Right lobe of liver (tissue), 6 donors: ENCODE measurements around the gene TNS1. TPM values are rescaled to one million over a fixed set of nuclear protein-coding genes. Genes with fewer than 3 reads are reported as not detected.
A peak's percentile ranks its signal among the peaks of the same experiment; 100 is the strongest.

Source experiments
- ATAC-seq, 4 donors: fragments of 200-7000 bp; cut with Tn5 transposase; one replicate each; pipeline ENCODE4 v1.9.1; 2020; ENCODE audit warnings: mild to moderate bottlenecking in 4 of 4, moderate library complexity in 4 of 4
- DNase-seq, 3 donors: peaks; one replicate each; pipeline ENCODE4 v3.0.0-alpha.2; 2020
- H3K27ac ChIP-seq, 3 donors: fragments of 200-600 bp; one replicate each; pipeline ENCODE4 v1.8.0; 2022
- H3K27me3 ChIP-seq, 2 donors: fragments of 200-600 bp; one replicate each; pipeline ENCODE4 v1.8.0; 2022
- H3K36me3 ChIP-seq, 4 donors: fragments of 200-600 bp; sonication (generic) in 1 of 4; one replicate each; pipeline versions ENCODE4 v1.5.1 to v1.8.0; 2017 to 2022; ENCODE audit warnings: control low read depth in 1 of 4
- H3K4me1 ChIP-seq, 4 donors: fragments of 200-600 bp; sonication (generic) in 1 of 4; one replicate each; pipeline versions ENCODE4 v1.5.1 to v1.8.0; 2017 to 2022; ENCODE audit warnings: control low read depth in 1 of 4
- H3K4me3 ChIP-seq, 3 donors: fragments of 200-600 bp; one replicate each; pipeline ENCODE4 v1.8.0; 2022
- H3K9me3 ChIP-seq, 4 donors: fragments of 200-600 bp; sonication (generic) in 1 of 4; one replicate each; pipeline versions ENCODE4 v1.5.1 to v1.8.0; 2017 to 2022; ENCODE audit warnings: control low read depth in 1 of 4
- POLR2A ChIP-seq: fragments of 450-650 bp; IDR thresholded peaks from one replicate; pipeline ENCODE4 v1.6.1; 2017; ENCODE audit warnings: antibody characterized with exemption, mild to moderate bottlenecking
- WGBS: methylation state at CpG from one replicate; pipeline ENCODE4 v1.1.6; 2018; ENCODE audit warnings: low coverage, low lambda C conversion rate; ENCODE audit not compliant: insufficient coverage; ENCODE audit errors: missing lambda C conversion rate; 5-methylcytosine and 5-hydroxymethylcytosine counted together
- intact Hi-C, 2 donors: fragments of 100-400 bp; cut with DNase I; formaldehyde crosslinking; loops; one replicate each; pipeline versions ENCODE4 v1.11.2 to v1.14.1; 2022
- total RNA-seq, 6 experiments: library from RNA; depleted of rRNA in 2 of 6; stranded (reverse); fragments of >200 nt in 2 of 6; fragmentation: NEBNext Ultra II Directional in 3 of 6; extraction: Animal tissue kit (Norgen Biotek cat#: 25700) in 3 of 6; gene quantifications; one replicate each; pipeline versions ENCODE4 v1.1.0 to v1.2.4, GENCODE V29; 2016 to 2023
- TF ChIP-seq, protein P1 (sequence below), 4 donors: fragments of 200-600 bp in 3 of 4; fragments of 450-650 bp in 1 of 4; IDR thresholded peaks; one replicate each; pipeline versions ENCODE4 v1.5.1 to v1.8.0; 2016 to 2022; ENCODE audit warnings: antibody characterized with exemption in 4 of 4, mild to moderate bottlenecking in 2 of 4
- donor health status: DM: no; HTN: yes; CAD: no.
- donor health status: DM: no; HTN: no; CAD: no.
- donor health status: DM: no; HTN: no; CAD: no.
- donor health status: DM: no; HTN: yes; CAD: no.
- donor health status: DM: no; HTN: yes; CAD: no.

Gene TNS1
- total RNA-seq, 6 experiments from 2014 or later, result 68.4 to 209 (median 99.2) TPM

DNA sequence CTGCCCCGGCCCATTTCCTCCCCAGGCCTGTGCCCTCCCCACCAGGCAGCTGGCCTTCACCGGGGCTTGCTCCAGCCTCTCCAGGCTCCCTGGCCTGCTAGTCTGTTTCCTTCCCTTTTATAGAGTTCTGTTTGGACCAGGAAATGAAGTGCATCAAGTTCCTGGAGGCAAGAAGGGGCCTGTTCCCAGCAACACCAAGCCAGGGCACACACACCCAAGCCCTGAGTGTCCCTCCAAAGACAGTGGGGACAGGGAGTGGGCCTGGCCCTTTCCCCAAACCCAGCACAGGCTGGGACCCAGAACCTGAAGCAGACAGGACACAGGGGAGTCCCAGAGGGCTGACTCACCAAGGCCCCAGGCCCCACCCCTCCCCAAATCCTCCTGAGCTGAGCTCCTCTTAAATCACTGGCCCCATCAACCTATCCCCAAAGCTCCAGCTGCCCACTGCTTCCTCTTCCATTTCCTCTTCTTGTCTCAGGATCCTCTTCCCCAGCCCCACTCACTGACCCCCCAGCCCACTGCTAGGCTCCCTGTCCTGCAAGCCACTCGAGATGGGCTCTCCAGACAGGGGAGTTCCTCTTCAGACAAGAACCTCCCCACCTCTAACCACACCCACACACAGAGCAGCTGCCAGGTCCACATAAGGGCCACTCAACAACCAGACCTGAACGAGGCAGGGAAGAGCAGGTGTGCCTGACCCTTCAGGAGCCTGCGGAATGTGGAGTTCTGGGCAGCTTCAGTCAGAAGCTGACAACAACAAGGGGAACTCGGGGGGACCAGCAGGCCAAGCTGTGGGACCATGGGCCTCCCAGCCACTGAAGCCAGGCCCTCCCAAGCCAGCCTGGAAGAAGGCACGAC, 74.2 kb downstream of the TNS1 start:
- WGBS, result 19% methylated on average over 3 of the region's 7 CpGs
- H3K27me3 ChIP-seq, result no peaks in the 10 kb centered on the region
- no peak for DNase-seq
- intact Hi-C loops, result no loop called here
- peaks cover 0 to 9% (median 0%) of the 10 kb centered on the region in 4 donors for H3K36me3 ChIP-seq
- ATAC-seq, result peak in 2 of 4 donors; percentile 4
- H3K9me3 ChIP-seq, result no peaks in the 10 kb centered on the region
- H3K4me1 ChIP-seq, result peaks cover 0 to 82% (median 38%) of the 10 kb centered on the region in 4 donors
- no peak for TF ChIP-seq POLR2A
- TF ChIP-seq, protein P1, sequence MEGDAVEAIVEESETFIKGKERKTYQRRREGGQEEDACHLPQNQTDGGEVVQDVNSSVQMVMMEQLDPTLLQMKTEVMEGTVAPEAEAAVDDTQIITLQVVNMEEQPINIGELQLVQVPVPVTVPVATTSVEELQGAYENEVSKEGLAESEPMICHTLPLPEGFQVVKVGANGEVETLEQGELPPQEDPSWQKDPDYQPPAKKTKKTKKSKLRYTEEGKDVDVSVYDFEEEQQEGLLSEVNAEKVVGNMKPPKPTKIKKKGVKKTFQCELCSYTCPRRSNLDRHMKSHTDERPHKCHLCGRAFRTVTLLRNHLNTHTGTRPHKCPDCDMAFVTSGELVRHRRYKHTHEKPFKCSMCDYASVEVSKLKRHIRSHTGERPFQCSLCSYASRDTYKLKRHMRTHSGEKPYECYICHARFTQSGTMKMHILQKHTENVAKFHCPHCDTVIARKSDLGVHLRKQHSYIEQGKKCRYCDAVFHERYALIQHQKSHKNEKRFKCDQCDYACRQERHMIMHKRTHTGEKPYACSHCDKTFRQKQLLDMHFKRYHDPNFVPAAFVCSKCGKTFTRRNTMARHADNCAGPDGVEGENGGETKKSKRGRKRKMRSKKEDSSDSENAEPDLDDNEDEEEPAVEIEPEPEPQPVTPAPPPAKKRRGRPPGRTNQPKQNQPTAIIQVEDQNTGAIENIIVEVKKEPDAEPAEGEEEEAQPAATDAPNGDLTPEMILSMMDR (IDR thresholded peaks at IDR 0.05), result no peak
- H3K4me3 ChIP-seq, result peak overlapping the region in 1 of 3 donors; percentile 24
- H3K27ac ChIP-seq, result peak overlapping the region; percentile 89 to 97 (median 92)

DNA sequence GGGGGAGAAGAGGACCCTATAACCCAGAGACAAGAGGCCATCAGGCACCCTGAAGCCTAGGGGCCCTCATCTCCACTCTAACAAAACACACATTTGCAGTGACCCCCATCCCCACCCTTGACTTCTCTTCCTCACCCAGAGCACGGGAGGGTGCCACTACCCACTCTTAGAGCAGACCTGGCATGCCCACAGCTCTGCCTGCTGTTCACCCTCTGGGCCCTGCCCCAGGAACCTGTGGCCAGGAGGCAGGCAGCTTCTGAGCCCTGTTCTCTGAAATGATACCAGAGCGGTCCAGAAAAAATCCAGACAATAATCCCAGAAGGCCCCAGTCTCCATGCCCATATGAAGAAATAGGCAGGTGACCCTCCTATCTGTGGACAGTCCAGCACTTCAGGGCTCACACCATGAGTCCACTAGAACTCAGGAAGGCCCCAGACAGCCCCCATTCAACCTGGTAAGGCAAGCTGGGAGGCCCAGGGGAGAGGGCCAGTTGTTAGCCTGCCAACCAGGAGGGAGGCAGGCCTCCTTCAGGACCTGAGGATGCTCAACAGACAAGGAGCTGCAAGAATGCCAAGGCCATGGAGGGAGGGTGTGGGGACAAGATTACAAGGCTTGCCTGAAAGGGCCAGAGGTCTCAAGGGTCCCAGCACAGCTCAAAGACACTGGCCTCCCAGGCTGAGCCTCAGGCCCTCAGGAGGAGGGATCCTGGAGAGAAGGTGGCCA, 75.0 kb downstream of the TNS1 start:
- ATAC-seq (no peak), DNase-seq (no peak)
- Histone ChIP-seq H3K27ac (peak overlapping the region; percentile 89 to 97 (median 92)), H3K36me3 (peaks cover 0 to 9% (median 0%) of the 10 kb centered on the region in 4 donors), H3K4me1 (peaks cover 0 to 87% (median 38%) of the 10 kb centered on the region in 4 donors), H3K9me3 (no peaks in the 10 kb centered on the region), H3K27me3 (no peaks in the 10 kb centered on the region), H3K4me3 (no peak overlapping the region)
- TF ChIP-seq POLR2A, result no peak
- TF ChIP-seq, protein P1 (IDR thresholded peaks at IDR 0.05), result no peak
- intact Hi-C loops, result no loop called here
- 52% methylated on average over 2 of the region's 2 CpGs for WGBS

DNA sequence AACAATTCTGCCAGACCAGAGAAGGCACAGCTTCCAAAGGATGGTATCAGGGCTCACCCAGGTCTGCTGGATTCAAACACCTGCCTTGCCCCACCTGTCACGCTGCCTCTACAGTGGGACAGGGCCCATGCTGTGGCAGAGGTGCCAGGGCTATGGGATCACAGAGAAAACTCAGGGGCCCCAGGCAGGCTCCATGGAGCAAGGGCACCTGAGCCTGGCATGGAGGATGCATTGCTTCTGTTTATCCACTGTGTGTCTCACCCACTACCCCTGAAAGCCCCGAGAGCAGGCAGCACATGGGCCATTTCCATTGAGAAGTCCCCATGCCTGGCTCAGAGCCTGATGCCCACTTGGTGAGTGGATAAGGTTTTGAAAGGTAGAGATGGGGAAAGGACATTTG, 76.0 kb downstream of the TNS1 start:
- WGBS, result no CpG with 5 or more reads among the region's 2 CpGs
- Histone ChIP-seq H3K36me3 (peaks cover 0 to 4% (median 0%) of the 10 kb centered on the region in 4 donors), H3K4me3 (no peak overlapping the region), H3K4me1 (peaks cover 0 to 91% (median 38%) of the 10 kb centered on the region in 4 donors), H3K27me3 (no peaks in the 10 kb centered on the region), H3K27ac (no peak overlapping the region), H3K9me3 (no peaks in the 10 kb centered on the region)
- ATAC-seq (no peak), DNase-seq (no peak)
- TF ChIP-seq POLR2A, result no peak
- TF ChIP-seq, protein P1 (IDR thresholded peaks at IDR 0.05), result no peak
- intact Hi-C loops, result no loop called here

- H3K27me3 ChIP-seq, result no peaks in the 10 kb centered on the region
- no peak overlapping the region for H3K4me3 ChIP-seq
- intact Hi-C loops, result no loop called here
- H3K27ac ChIP-seq, result peak overlapping the region; percentile 40 to 77 (median 51)
- DNase-seq, result no peak
- WGBS, result 52% methylated on average over 5 of the region's 5 CpGs
- H3K4me1 ChIP-seq, result peaks cover 0 to 87% (median 43%) of the 10 kb centered on the region in 4 donors
- no peak for ATAC-seq
- TF ChIP-seq, protein P1 (IDR thresholded peaks at IDR 0.05), result no peak
- TF ChIP-seq POLR2A, result no peak
- H3K36me3 ChIP-seq, result peaks cover 0 to 4% (median 0%) of the 10 kb centered on the region in 4 donors
- H3K9me3 ChIP-seq, result no peaks in the 10 kb centered on the region
Measured at GRCh38 chr2:217924346-217924901, 78.4 kb downstream of the TNS1 start.
